ENCODE measurements around the gene CRB2. TPM values are rescaled to one million over a fixed set of nuclear protein-coding genes. Genes with fewer than 3 reads are reported as not detected.

Gene CRB2
- total and polyA plus RNA-seq, 2 donors (not counting 1 experiment from before 2014, with no cell fraction given), result not detected

DNA sequence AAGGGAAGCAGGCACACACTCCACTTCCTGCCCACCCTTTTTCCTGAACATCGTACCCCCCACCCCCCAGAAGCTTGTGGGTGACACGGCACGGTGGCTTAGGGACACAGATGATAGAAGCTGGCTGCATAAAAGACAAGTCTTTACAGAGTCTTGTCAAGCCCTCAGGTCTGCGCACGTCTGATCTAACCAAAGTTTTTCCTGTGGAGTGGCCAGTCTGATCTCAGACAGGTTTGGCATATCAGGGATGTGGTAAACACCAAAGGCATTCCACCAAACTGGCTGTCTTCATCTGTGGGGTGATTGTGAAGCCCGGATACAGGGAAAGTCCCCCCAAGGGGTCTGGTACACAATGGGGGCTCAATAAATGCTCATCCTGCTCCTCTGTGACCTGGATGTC is 50.0 kb downstream of the CRB2 start:
- Histone ChIP-seq H3K9me3 (ENCODE audit: control insufficient read depth, insufficient read depth, low read depth, low read length) (no peaks in the 10 kb centered on the region), H2AFZ (ENCODE audit: low read length) (no peak overlapping the region), H3K4me2 (ENCODE audit: extremely low read depth, insufficient read depth, low read length) (no peak overlapping the region), H3K36me3 (ENCODE audit: control insufficient read depth, insufficient read depth, low read length) (no peaks in the 10 kb centered on the region), H3K27me3 (ENCODE audit: control insufficient read depth, insufficient read depth, low read length) (no peaks in the 10 kb centered on the region), H3K4me3 (replicated peaks in 1 of 4; ENCODE audit: control extremely low read depth in 1 of 4, insufficient read depth in 1 of 4, low read depth in 3 of 4, low read length in 4 of 4) (no peak overlapping the region), H3K79me2 (ENCODE audit: control insufficient read depth, insufficient read depth, low read length) (no peaks in the 10 kb centered on the region), H4K20me1 (ENCODE audit: control insufficient read depth, extremely low read depth, insufficient read depth, low read length) (no peaks in the 10 kb centered on the region), H3K9ac (ENCODE audit: insufficient read depth, low read length) (no peak overlapping the region), H3K27ac (ENCODE audit: insufficient read depth, low read length) (no peak overlapping the region), H3K4me1 (ENCODE audit: control insufficient read depth, extremely low read depth, insufficient read depth, low read length) (no peaks in the 10 kb centered on the region)
- TF ChIP-seq CTCF (conservative IDR thresholded peaks at IDR 0.05 in 1 of 2, IDR thresholded peaks at IDR 0.05 in 1 of 2; ENCODE audit: low read depth in 1 of 2, low read length in 2 of 2), result no peak
- TF ChIP-seq EZH2 (IDR thresholded peaks at IDR 0.05; ENCODE audit: low read length, missing control alignments), result no peak
- DNase-seq (ENCODE audit: low read depth in 2 of 2), result no peak

GRCh38 chr9:123406691-123407216 is 50.8 kb downstream of the CRB2 start:
- no peak overlapping the region for H3K27ac ChIP-seq (ENCODE audit: insufficient read depth, low read length)
- H4K20me1 ChIP-seq (ENCODE audit: control insufficient read depth, extremely low read depth, insufficient read depth, low read length), result no peaks in the 10 kb centered on the region
- no peaks in the 10 kb centered on the region for H3K27me3 ChIP-seq (ENCODE audit: control insufficient read depth, insufficient read depth, low read length)
- H3K4me2 ChIP-seq (ENCODE audit: extremely low read depth, insufficient read depth, low read length), result no peak overlapping the region
- H3K4me1 ChIP-seq (ENCODE audit: control insufficient read depth, extremely low read depth, insufficient read depth, low read length), result no peaks in the 10 kb centered on the region
- H3K36me3 ChIP-seq (ENCODE audit: control insufficient read depth, insufficient read depth, low read length), result no peaks in the 10 kb centered on the region
- H3K9ac ChIP-seq (ENCODE audit: insufficient read depth, low read length), result no peak overlapping the region
- H3K4me3 ChIP-seq (replicated peaks in 1 of 4; ENCODE audit: control extremely low read depth in 1 of 4, insufficient read depth in 1 of 4, low read depth in 3 of 4, low read length in 4 of 4), result no peak overlapping the region
- no peaks in the 10 kb centered on the region for H3K79me2 ChIP-seq (ENCODE audit: control insufficient read depth, insufficient read depth, low read length)
- H3K9me3 ChIP-seq (ENCODE audit: control insufficient read depth, insufficient read depth, low read depth, low read length), result no peaks in the 10 kb centered on the region
- TF ChIP-seq CTCF (conservative IDR thresholded peaks at IDR 0.05 in 1 of 2, IDR thresholded peaks at IDR 0.05 in 1 of 2; ENCODE audit: low read depth in 1 of 2, low read length in 2 of 2) (no peak), EZH2 (IDR thresholded peaks at IDR 0.05; ENCODE audit: low read length, missing control alignments) (no peak)
- DNase-seq (ENCODE audit: low read depth in 2 of 2), result peak; percentile 18 to 23
- no peak overlapping the region for H2AFZ ChIP-seq (ENCODE audit: low read length)

- Histone ChIP-seq H3K27me3 (ENCODE audit: control insufficient read depth, insufficient read depth, low read length) (no peaks in the 10 kb centered on the region), H2AFZ (ENCODE audit: low read length) (no peak overlapping the region), H3K4me3 (replicated peaks in 1 of 4; ENCODE audit: control extremely low read depth in 1 of 4, insufficient read depth in 1 of 4, low read depth in 3 of 4, low read length in 4 of 4) (no peak overlapping the region), H3K36me3 (ENCODE audit: control insufficient read depth, insufficient read depth, low read length) (no peaks in the 10 kb centered on the region), H4K20me1 (ENCODE audit: control insufficient read depth, extremely low read depth, insufficient read depth, low read length) (no peaks in the 10 kb centered on the region), H3K27ac (ENCODE audit: insufficient read depth, low read length) (no peak overlapping the region), H3K9ac (ENCODE audit: insufficient read depth, low read length) (no peak overlapping the region), H3K4me1 (ENCODE audit: control insufficient read depth, extremely low read depth, insufficient read depth, low read length) (no peaks in the 10 kb centered on the region), H3K4me2 (ENCODE audit: extremely low read depth, insufficient read depth, low read length) (no peak overlapping the region), H3K9me3 (ENCODE audit: control insufficient read depth, insufficient read depth, low read depth, low read length) (no peaks in the 10 kb centered on the region), H3K79me2 (ENCODE audit: control insufficient read depth, insufficient read depth, low read length) (no peaks in the 10 kb centered on the region)
- DNase-seq (ENCODE audit: low read depth in 2 of 2), result peak; percentile 35 to 63
- TF ChIP-seq EZH2 (IDR thresholded peaks at IDR 0.05; ENCODE audit: low read length, missing control alignments), result no peak
- TF ChIP-seq CTCF (conservative IDR thresholded peaks at IDR 0.05 in 1 of 2, IDR thresholded peaks at IDR 0.05 in 1 of 2; ENCODE audit: low read depth in 1 of 2, low read length in 2 of 2), result no peak
Observed at GRCh38 chr9:123407217-123407851, 51.3 kb downstream of the CRB2 start.

Measured in fibroblast of lung (primary cell).